Frontal cortex (tissue), 4 donors: Measurements from ENCODE around the gene NEK10. TPM values are rescaled to one million over a fixed set of nuclear protein-coding genes. Genes with fewer than 3 reads are reported as not detected.
"Not testable (repeated sequence)": the region's sequence is repeated elsewhere in the genome, so short reads cannot be mapped to it uniquely, and the experiment has no call there.

Source experiments
- DNase-seq, 2 donors: peaks; one replicate each; pipeline ENCODE4 v3.0.0; 2012; ENCODE audit warnings: low spot score in 2 of 2
- FAIRE-seq: peaks from 2 replicates; lab custom pipeline; 2012; peaks lifted over from hg19 to GRCh38; lab: Jason Lieb, UNC
- total RNA-seq: library from RNA; depleted of rRNA; stranded (reverse); fragments of >200 nt; gene quantifications from one replicate; pipeline ENCODE4 v1.2.3, GENCODE V29; 2014
- donor health status: control.
- donor health status: control.
- donor health status: control.

The NEK10 gene, protein sequence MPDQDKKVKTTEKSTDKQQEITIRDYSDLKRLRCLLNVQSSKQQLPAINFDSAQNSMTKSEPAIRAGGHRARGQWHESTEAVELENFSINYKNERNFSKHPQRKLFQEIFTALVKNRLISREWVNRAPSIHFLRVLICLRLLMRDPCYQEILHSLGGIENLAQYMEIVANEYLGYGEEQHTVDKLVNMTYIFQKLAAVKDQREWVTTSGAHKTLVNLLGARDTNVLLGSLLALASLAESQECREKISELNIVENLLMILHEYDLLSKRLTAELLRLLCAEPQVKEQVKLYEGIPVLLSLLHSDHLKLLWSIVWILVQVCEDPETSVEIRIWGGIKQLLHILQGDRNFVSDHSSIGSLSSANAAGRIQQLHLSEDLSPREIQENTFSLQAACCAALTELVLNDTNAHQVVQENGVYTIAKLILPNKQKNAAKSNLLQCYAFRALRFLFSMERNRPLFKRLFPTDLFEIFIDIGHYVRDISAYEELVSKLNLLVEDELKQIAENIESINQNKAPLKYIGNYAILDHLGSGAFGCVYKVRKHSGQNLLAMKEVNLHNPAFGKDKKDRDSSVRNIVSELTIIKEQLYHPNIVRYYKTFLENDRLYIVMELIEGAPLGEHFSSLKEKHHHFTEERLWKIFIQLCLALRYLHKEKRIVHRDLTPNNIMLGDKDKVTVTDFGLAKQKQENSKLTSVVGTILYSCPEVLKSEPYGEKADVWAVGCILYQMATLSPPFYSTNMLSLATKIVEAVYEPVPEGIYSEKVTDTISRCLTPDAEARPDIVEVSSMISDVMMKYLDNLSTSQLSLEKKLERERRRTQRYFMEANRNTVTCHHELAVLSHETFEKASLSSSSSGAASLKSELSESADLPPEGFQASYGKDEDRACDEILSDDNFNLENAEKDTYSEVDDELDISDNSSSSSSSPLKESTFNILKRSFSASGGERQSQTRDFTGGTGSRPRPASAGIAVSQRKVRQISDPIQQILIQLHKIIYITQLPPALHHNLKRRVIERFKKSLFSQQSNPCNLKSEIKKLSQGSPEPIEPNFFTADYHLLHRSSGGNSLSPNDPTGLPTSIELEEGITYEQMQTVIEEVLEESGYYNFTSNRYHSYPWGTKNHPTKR
- total RNA-seq, result 28.1 TPM

GRCh38 chr3:27368831-27369607 lies at the start of gene NEK10:
NEK10 (minus strand) TSS chr3:27369383; CDS start chr3:27352882, 16,501 bp downstream.
- FAIRE-seq (no peak), DNase-seq (peak; percentile 41 to 87)

DNA sequence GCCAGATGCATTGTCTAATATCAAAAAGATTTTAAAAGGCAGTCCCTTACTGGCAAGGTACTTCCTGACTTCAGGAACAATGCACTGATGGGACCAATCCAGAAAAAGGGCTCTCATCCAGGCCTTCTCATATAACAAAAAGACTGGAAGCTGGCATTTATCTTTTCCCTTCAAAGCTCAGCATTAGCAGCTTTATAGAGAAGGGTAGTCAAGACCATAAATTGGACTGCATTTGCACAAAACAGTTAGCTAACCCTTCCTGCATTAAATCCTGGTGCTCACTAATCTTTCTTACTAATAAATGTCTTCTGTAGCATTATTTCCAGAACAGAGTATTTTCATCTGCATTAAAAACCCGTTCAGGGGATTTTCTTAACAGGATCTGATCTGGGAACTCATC lies 46.0 kb upstream of the NEK10 start:
- no peak for FAIRE-seq
- no peak for DNase-seq

DNA sequence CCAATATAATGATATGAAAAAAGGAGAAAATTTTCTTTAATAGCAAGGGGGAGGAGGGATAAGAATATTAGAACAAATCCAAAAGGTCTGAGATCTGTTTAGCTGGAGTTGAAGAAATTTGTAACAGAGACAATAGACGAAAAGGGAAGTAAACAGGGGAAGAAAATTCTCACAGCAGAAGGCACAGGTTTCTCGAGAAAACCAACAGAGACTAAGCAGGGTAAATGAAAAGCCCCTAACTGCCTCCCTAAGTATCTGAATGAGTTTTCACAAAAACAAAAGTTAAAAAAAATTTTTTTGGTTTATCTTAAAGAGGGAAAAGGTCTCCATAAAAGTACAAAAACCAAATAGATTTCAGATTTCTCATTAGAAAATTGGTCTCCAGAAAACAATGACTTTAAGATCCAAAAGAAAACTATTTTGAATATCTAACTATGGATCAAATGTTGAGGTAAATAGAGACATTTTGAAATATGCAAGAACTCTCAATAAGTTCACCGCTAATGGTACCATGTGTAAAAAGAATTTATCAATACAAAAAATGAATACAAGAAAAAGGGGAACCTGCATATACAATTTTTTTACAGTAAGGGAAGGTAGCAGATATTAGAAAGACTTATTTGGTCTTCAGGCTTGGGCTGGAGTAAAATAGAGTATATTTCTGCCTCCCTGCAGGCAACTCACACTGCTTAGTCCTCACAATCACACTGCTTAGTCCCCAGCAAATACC lies 23.9 kb upstream of the NEK10 start:
- DNase-seq (no peak), FAIRE-seq (no peak)

GRCh38 chr3:27392414-27392813 lies 23.2 kb upstream of the NEK10 start:
- not testable (repeated sequence) for DNase-seq, FAIRE-seq

DNA sequence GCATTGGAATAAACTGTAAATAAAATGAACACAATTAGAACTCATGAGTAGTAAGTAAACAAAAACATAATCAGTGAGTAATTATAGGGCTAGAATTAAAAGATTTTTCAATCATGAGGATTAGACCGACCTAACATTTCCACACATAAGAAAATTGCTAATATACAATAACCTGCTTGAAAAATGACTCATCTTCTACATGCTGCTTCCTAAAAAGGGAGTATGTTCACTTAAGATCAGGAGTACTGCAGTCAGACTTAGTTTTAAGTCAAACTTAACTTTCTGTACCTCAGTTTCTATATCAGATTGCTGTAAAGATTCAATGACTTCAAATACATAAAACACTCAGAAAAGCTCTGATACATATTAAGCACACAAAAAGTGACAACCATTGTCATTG lies 22.6 kb upstream of the NEK10 start:
- no peak for FAIRE-seq

GRCh38 chr3:27387625-27388024 lies 18.4 kb upstream of the NEK10 start:
- DNase-seq (no peak), FAIRE-seq (no peak)

More for the DNA sequence above, 22.6 kb upstream of the NEK10 start:
- DNase-seq, result no peak

DNA sequence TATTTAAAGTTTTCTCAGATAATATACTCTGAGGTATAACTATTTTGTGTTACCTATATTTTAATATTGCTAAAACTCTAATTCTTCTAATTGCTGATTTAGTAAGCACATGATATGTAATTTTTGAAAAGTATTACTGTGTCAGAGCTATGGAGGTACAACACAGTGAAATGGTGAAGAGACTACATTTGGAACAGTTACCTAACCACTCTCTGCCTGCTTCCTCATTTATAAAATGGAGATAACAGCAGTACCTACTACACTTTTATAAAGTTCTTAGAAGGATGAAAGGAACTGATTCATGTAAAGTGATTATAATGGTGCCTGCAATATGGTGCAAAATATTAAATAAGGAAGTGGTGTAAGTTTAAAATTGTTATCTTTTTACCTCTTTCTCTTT lies 16.3 kb upstream of the NEK10 start:
- FAIRE-seq, result no peak
- DNase-seq, result no peak

DNA sequence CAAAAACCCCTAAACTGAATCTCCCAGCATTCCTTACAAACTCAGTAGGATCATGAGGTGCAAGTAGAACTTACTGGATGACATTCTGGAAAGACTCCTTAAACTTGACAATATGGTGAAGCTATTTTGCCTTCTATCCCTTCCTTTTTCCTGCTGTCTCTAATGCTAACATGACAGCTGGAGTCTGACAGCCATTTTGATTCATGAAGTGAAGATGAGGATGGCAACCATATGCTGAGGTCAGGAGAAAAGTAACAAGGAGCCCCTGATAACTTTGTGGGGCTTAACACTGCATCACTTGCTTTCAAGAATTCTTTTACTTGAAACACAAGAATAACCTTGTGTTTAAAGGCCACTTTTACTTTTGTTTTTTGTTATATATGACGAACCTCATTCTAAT lies 15.0 kb upstream of the NEK10 start:
- DNase-seq (no peak), FAIRE-seq (no peak)

- FAIRE-seq (no peak), DNase-seq (no peak)
Measured at GRCh38 chr3:27380433-27381357, 11.5 kb upstream of the NEK10 start.

DNA sequence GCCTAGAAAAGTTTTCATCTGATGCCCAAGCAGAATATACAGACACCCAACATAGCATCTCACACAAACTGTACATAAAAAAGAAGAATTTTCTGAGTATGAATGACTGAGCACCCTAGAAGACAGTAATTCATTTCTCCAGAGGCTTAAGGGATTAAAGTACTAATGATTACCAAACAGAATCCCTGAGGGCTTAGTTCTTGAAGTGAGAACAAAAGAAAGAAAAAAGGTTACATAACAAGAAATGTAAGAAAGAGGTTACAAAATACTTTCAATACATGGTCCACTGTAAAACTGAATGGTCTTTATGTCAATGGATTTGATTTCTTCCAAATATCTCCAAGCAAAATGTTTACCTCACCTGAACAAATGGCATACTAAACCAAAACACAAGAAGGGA lies 9.1 kb upstream of the NEK10 start:
- DNase-seq (no peak), FAIRE-seq (no peak)

- FAIRE-seq, result no peak
- no peak for DNase-seq
Measured at GRCh38 chr3:27376109-27376772, 7.1 kb upstream of the NEK10 start.

GRCh38 chr3:27366062-27366591 lies 3.1 kb downstream of the NEK10 start:
- DNase-seq (no peak), FAIRE-seq (no peak)

DNA sequence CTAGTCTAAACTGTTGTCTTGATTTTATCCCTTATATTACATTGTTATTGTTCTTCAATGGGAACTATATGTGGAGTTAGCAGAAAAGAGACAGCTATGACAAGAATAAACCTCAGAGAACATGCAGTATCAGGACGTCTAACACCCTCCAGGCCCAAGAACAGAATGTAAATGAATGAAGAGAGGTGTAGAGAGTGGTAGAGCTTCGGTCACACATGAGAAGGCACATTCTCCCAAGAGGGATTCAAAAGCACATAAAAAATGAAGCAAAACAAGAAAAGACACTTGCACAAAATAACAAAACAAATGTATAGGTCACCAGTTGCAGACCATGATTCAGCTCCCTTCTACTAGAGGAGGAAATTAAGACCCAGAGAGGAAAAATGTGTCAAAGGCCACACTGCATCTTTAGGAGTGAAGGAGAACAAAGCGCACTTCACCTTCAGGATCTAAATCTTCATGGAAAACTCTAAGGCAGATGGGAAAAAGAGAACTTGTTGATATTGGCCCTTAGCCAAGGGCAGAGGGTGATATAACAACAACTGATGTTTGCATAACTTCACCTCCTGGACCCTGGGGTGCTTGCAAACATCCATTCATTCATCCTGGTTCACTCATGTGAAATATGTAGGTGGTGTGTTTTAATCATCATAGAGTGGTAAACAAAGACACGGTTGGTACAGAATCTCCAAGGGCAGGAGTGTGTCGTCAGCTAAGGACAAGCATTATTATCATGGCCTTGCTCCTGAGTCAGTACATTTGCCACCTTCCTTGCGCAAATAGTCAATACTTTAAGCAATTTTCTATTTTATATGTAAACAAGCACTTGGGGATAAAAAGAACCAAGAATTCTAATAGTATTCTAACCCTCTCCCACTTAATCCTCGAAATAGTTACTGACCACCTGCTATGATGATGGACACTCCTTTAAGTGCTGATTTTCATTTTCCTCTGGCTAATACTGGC lies 8.8 kb downstream of the NEK10 start:
- FAIRE-seq, result no peak
- no peak for DNase-seq

- no peak for FAIRE-seq
Measured at GRCh38 chr3:27358372-27358771, 10.8 kb downstream of the NEK10 start.

GRCh38 chr3:27357665-27358258 lies 11.4 kb downstream of the NEK10 start:
- FAIRE-seq, result no peak
- DNase-seq, result no peak

More at GRCh38 chr3:27358372-27358771, 10.8 kb downstream of the NEK10 start:
- no peak for DNase-seq

DNA sequence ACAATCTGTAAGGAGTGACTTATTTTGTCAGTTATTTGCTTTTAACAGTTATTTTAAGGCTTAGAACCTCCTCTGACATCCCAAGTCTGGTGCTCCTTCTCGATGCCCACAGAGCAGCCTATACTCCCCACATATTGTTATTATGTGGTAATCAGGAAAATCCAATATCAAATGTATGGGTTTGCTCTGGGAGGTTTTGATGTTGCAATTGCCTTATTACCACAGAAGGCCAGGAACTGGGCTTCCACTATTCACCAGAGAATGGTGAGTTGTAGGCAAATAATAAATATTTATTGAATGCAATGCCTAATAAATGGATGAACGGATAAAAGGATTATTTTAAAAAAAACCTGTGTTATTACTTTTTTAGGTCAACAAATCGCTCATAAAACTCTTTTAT lies 12.2 kb downstream of the NEK10 start:
- FAIRE-seq (no peak), DNase-seq (no peak)
